Activated CD8-positive, alpha-beta T cell treated with anti-CD3 and anti-CD28 coated beads for 36 hours (primary cell): ENCODE measurements around the gene KIF6. TPM values are rescaled to one million over a fixed set of nuclear protein-coding genes. Genes with fewer than 3 reads are reported as not detected.

Experiments
- ATAC-seq: fragments of 200-7000 bp; cut with Tn5 transposase; one replicate; pipeline ENCODE4 v1.10.0; 2021; ENCODE audit warnings: mild to moderate bottlenecking, moderate library complexity
- CTCF ChIA-PET: fragments of 350-600 bp; sonication (Branson Sonifier 250); formaldehyde crosslinking; loops from one replicate; lab custom pipeline; 2021; ENCODE audit warnings: antibody characterized with exemption; lab: Charles Lee
- POLR2A ChIA-PET: fragments of 350-600 bp; sonication (Branson Sonifier 250); formaldehyde crosslinking; loops from one replicate; lab custom pipeline; 2021; ENCODE audit warnings: antibody characterized with exemption; lab: Charles Lee
- DNase-seq: peaks from one replicate; pipeline ENCODE4 v3.0.0-alpha.2; 2020
- H3K27ac Mint-ChIP-seq: one replicate; pipeline ENCODE4 v1.8.0; 2021; ENCODE audit warnings: mild to moderate bottlenecking, mixed read lengths
- H3K27me3 Mint-ChIP-seq: one replicate; pipeline ENCODE4 v1.8.0; 2021; ENCODE audit warnings: mixed read lengths
- H3K36me3 Mint-ChIP-seq: one replicate; pipeline ENCODE4 v1.8.0; 2021; ENCODE audit warnings: low read depth, mixed read lengths
- H3K4me1 Mint-ChIP-seq: one replicate; pipeline ENCODE4 v1.8.0; 2021; ENCODE audit warnings: low read depth, mixed read lengths
- H3K4me3 Mint-ChIP-seq: one replicate; pipeline ENCODE4 v1.8.0; 2021; ENCODE audit warnings: mild to moderate bottlenecking, moderate library complexity, mixed read lengths
- H3K9me3 Mint-ChIP-seq: one replicate; pipeline ENCODE4 v1.8.0; 2021; ENCODE audit warnings: mixed read lengths
- CTCF ChIP-seq: fragments of 200-600 bp; IDR thresholded peaks from one replicate; pipeline ENCODE4 v1.8.0; 2022; ENCODE audit warnings: antibody characterized with exemption, mild to moderate bottlenecking
- intact Hi-C: fragments of 100-400 bp; cut with micrococcal nuclease; formaldehyde crosslinking; loops from one replicate; pipeline ENCODE4 v1.10.0; 2022
- total RNA-seq, 2 experiments: library from RNA; stranded (reverse); gene quantifications; one replicate each; pipeline ENCODE4 v1.2.3, GENCODE V29; 2021

The KIF6 gene
- total RNA-seq, 2 experiments from 2014 or later: 0.13 to 0.14 TPM

- peaks cover 4% of the 10 kb centered on the region for H3K9me3 Mint-ChIP-seq
- H3K27ac Mint-ChIP-seq: no peak overlapping the region
- ChIA-PET POLR2A (no interaction called here), CTCF (interaction anchor here (1.1 to 1.2 kb wide), 2 partner anchors 9 to 22 kb away, joined by 3 to 5 read pairs; no protein-coding TSS in a partner anchor)
- ATAC-seq (peak; percentile 39), DNase-seq (no peak)
- H3K36me3 Mint-ChIP-seq: no peaks in the 10 kb centered on the region
- no peak overlapping the region for H3K4me3 Mint-ChIP-seq
- intact Hi-C loops: no loop called here
- peaks cover 24% of the 10 kb centered on the region for H3K27me3 Mint-ChIP-seq
- no peaks in the 10 kb centered on the region for H3K4me1 Mint-ChIP-seq
- no peak for TF ChIP-seq CTCF
These were observed 272.7 kb downstream of the KIF6 start for GRCh38 chr6:39452306-39453145.

- peak; percentile 47 for TF ChIP-seq CTCF
- Mint-ChIP-seq H3K27ac (no peak overlapping the region), H3K27me3 (peaks cover 25% of the 10 kb centered on the region), H3K4me3 (no peak overlapping the region), H3K4me1 (peaks cover 3% of the 10 kb centered on the region), H3K36me3 (no peaks in the 10 kb centered on the region), H3K9me3 (peaks cover 4% of the 10 kb centered on the region)
- ChIA-PET POLR2A (no interaction called here), CTCF (interaction anchor here (1.1 to 1.2 kb wide), 2 partner anchors 10 to 22 kb away, joined by 3 to 5 read pairs; no protein-coding TSS in a partner anchor)
- intact Hi-C loops: no loop called here
- ATAC-seq: no peak
- peak; percentile 29 for DNase-seq
These were observed 273.4 kb downstream of the KIF6 start for GRCh38 chr6:39451831-39452230.

- peaks cover under 1% of the 10 kb centered on the region for H3K9me3 Mint-ChIP-seq
- POLR2A ChIA-PET: no interaction called here
- peaks cover 3% of the 10 kb centered on the region for H3K4me1 Mint-ChIP-seq
- ATAC-seq (no peak), DNase-seq (no peak)
- CTCF ChIA-PET: interaction anchor here (1.2 kb wide), 1 partner anchor 18 kb away, joined by 3 read pairs; no protein-coding TSS in a partner anchor
- no peak for TF ChIP-seq CTCF
- H3K27ac Mint-ChIP-seq: no peak overlapping the region
- H3K27me3 Mint-ChIP-seq: peaks cover 25% of the 10 kb centered on the region
- no peaks in the 10 kb centered on the region for H3K36me3 Mint-ChIP-seq
- no peak overlapping the region for H3K4me3 Mint-ChIP-seq
- intact Hi-C loops: no loop called here
These were observed 276.2 kb downstream of the KIF6 start for GRCh38 chr6:39449022-39449421.

- no peak for ATAC-seq
- peaks cover 3% of the 10 kb centered on the region for H3K4me1 Mint-ChIP-seq
These were observed 278.3 kb downstream of the KIF6 start for GRCh38 chr6:39446909-39447308.

More at GRCh38 chr6:39446909-39447308, 278.3 kb downstream of the KIF6 start:
- H3K27ac Mint-ChIP-seq: no peak overlapping the region
- intact Hi-C loops: no loop called here
- H3K9me3 Mint-ChIP-seq: no peaks in the 10 kb centered on the region
- ChIA-PET POLR2A (no interaction called here), CTCF (no interaction called here)
- H3K4me3 Mint-ChIP-seq: no peak overlapping the region
- no peak for DNase-seq
- no peaks in the 10 kb centered on the region for H3K36me3 Mint-ChIP-seq
- TF ChIP-seq CTCF: no peak
- H3K27me3 Mint-ChIP-seq: peaks cover 19% of the 10 kb centered on the region
